ENCODE data around the gene CAMK2D.

Gene CAMK2D

GRCh38 chr4:113511944-113512343, 249.6 kb downstream of the CAMK2D start:
- Histone ChIP-seq H3K27me3 (ENCODE audit: low read depth, low read length) (no peaks in the 10 kb centered on the region), H3K36me3 (ENCODE audit: control insufficient read depth in 1 of 2, insufficient read depth in 2 of 2, low read length in 2 of 2) (peaks cover 17 to 29% of the 10 kb centered on the region in 2 donors), H3K4me1 (ENCODE audit: control insufficient read depth in 1 of 2, insufficient read depth in 2 of 2, low read length in 2 of 2) (no peaks in the 10 kb centered on the region), H3K27ac (ENCODE audit: low read length) (no peak overlapping the region), H3K4me3 (ENCODE audit: low read depth in 1 of 2, low read length in 2 of 2) (no peak overlapping the region), H3K9me3 (ENCODE audit: control insufficient read depth in 1 of 2, low read length in 2 of 2) (no peaks in the 10 kb centered on the region)

GRCh38 chr4:113509851-113510250, 251.7 kb downstream of the CAMK2D start:
- no peaks in the 10 kb centered on the region for H3K4me1 ChIP-seq (ENCODE audit: control insufficient read depth in 1 of 2, insufficient read depth in 2 of 2, low read length in 2 of 2)
- no peaks in the 10 kb centered on the region for H3K27me3 ChIP-seq (ENCODE audit: low read depth, low read length)
- H3K4me3 ChIP-seq (ENCODE audit: low read depth in 1 of 2, low read length in 2 of 2) = no peak overlapping the region
- no peak overlapping the region for H3K27ac ChIP-seq (ENCODE audit: low read length)
- peaks cover 17 to 29% of the 10 kb centered on the region in 2 donors for H3K36me3 ChIP-seq (ENCODE audit: control insufficient read depth in 1 of 2, insufficient read depth in 2 of 2, low read length in 2 of 2)
- no peaks in the 10 kb centered on the region for H3K9me3 ChIP-seq (ENCODE audit: control insufficient read depth in 1 of 2, low read length in 2 of 2)

GRCh38 chr4:113505044-113505443, 256.5 kb downstream of the CAMK2D start:
- peaks cover 4 to 23% of the 10 kb centered on the region in 2 donors for H3K36me3 ChIP-seq (ENCODE audit: control insufficient read depth in 1 of 2, insufficient read depth in 2 of 2, low read length in 2 of 2)
- H3K4me1 ChIP-seq (ENCODE audit: control insufficient read depth in 1 of 2, insufficient read depth in 2 of 2, low read length in 2 of 2) = no peaks in the 10 kb centered on the region
- no peaks in the 10 kb centered on the region for H3K9me3 ChIP-seq (ENCODE audit: control insufficient read depth in 1 of 2, low read length in 2 of 2)
- H3K4me3 ChIP-seq (ENCODE audit: low read depth in 1 of 2, low read length in 2 of 2) = no peak overlapping the region
- H3K27me3 ChIP-seq (ENCODE audit: low read depth, low read length) = no peaks in the 10 kb centered on the region
- H3K27ac ChIP-seq (ENCODE audit: low read length) = no peak overlapping the region

- Histone ChIP-seq H3K4me3 (ENCODE audit: low read depth in 1 of 2, low read length in 2 of 2) (no peak overlapping the region), H3K27ac (ENCODE audit: low read length) (no peak overlapping the region), H3K36me3 (ENCODE audit: control insufficient read depth in 1 of 2, insufficient read depth in 2 of 2, low read length in 2 of 2) (peaks cover 4 to 19% of the 10 kb centered on the region in 2 donors), H3K27me3 (ENCODE audit: low read depth, low read length) (no peaks in the 10 kb centered on the region), H3K9me3 (ENCODE audit: control insufficient read depth in 1 of 2, low read length in 2 of 2) (no peaks in the 10 kb centered on the region), H3K4me1 (ENCODE audit: control insufficient read depth in 1 of 2, insufficient read depth in 2 of 2, low read length in 2 of 2) (no peaks in the 10 kb centered on the region)
These were observed 257.1 kb downstream of the CAMK2D start for GRCh38 chr4:113504422-113504821.

- Histone ChIP-seq H3K27me3 (ENCODE audit: low read depth, low read length) (no peaks in the 10 kb centered on the region), H3K4me3 (ENCODE audit: low read depth in 1 of 2, low read length in 2 of 2) (no peak overlapping the region), H3K27ac (ENCODE audit: low read length) (no peak overlapping the region), H3K4me1 (ENCODE audit: control insufficient read depth in 1 of 2, insufficient read depth in 2 of 2, low read length in 2 of 2) (no peaks in the 10 kb centered on the region), H3K36me3 (ENCODE audit: control insufficient read depth in 1 of 2, insufficient read depth in 2 of 2, low read length in 2 of 2) (peaks cover 4 to 13% of the 10 kb centered on the region in 2 donors), H3K9me3 (ENCODE audit: control insufficient read depth in 1 of 2, low read length in 2 of 2) (no peaks in the 10 kb centered on the region)
These were observed 257.8 kb downstream of the CAMK2D start for GRCh38 chr4:113503691-113504090.

GRCh38 chr4:113502906-113503305, 258.6 kb downstream of the CAMK2D start:
- peaks cover 4 to 6% of the 10 kb centered on the region in 2 donors for H3K36me3 ChIP-seq (ENCODE audit: control insufficient read depth in 1 of 2, insufficient read depth in 2 of 2, low read length in 2 of 2)
- H3K27me3 ChIP-seq (ENCODE audit: low read depth, low read length) = no peaks in the 10 kb centered on the region
- H3K27ac ChIP-seq (ENCODE audit: low read length) = no peak overlapping the region
- H3K4me1 ChIP-seq (ENCODE audit: control insufficient read depth in 1 of 2, insufficient read depth in 2 of 2, low read length in 2 of 2) = no peaks in the 10 kb centered on the region
- no peaks in the 10 kb centered on the region for H3K9me3 ChIP-seq (ENCODE audit: control insufficient read depth in 1 of 2, low read length in 2 of 2)
- no peak overlapping the region for H3K4me3 ChIP-seq (ENCODE audit: low read depth in 1 of 2, low read length in 2 of 2)

- no peak overlapping the region for H3K27ac ChIP-seq (ENCODE audit: low read length)
- no peaks in the 10 kb centered on the region for H3K27me3 ChIP-seq (ENCODE audit: low read depth, low read length)
- peaks cover 0 to 2% of the 10 kb centered on the region in 2 donors for H3K4me1 ChIP-seq (ENCODE audit: control insufficient read depth in 1 of 2, insufficient read depth in 2 of 2, low read length in 2 of 2)
- H3K9me3 ChIP-seq (ENCODE audit: control insufficient read depth in 1 of 2, low read length in 2 of 2) = no peaks in the 10 kb centered on the region
- peaks cover 4 to 6% of the 10 kb centered on the region in 2 donors for H3K36me3 ChIP-seq (ENCODE audit: control insufficient read depth in 1 of 2, insufficient read depth in 2 of 2, low read length in 2 of 2)
- no peak overlapping the region for H3K4me3 ChIP-seq (ENCODE audit: low read depth in 1 of 2, low read length in 2 of 2)
These were observed 259.1 kb downstream of the CAMK2D start for GRCh38 chr4:113502476-113502875.

GRCh38 chr4:113500424-113500823, 261.1 kb downstream of the CAMK2D start:
- Histone ChIP-seq H3K27ac (ENCODE audit: low read length) (no peak overlapping the region), H3K4me1 (ENCODE audit: control insufficient read depth in 1 of 2, insufficient read depth in 2 of 2, low read length in 2 of 2) (peaks cover 0 to 5% of the 10 kb centered on the region in 2 donors), H3K9me3 (ENCODE audit: control insufficient read depth in 1 of 2, low read length in 2 of 2) (no peaks in the 10 kb centered on the region), H3K27me3 (ENCODE audit: low read depth, low read length) (no peaks in the 10 kb centered on the region), H3K36me3 (ENCODE audit: control insufficient read depth in 1 of 2, insufficient read depth in 2 of 2, low read length in 2 of 2) (peaks cover 11 to 13% of the 10 kb centered on the region in 2 donors), H3K4me3 (ENCODE audit: low read depth in 1 of 2, low read length in 2 of 2) (no peak overlapping the region)

GRCh38 chr4:113499696-113500095, 261.8 kb downstream of the CAMK2D start:
- Histone ChIP-seq H3K27me3 (ENCODE audit: low read depth, low read length) (no peaks in the 10 kb centered on the region), H3K4me1 (ENCODE audit: control insufficient read depth in 1 of 2, insufficient read depth in 2 of 2, low read length in 2 of 2) (peaks cover 0 to 5% of the 10 kb centered on the region in 2 donors), H3K36me3 (ENCODE audit: control insufficient read depth in 1 of 2, insufficient read depth in 2 of 2, low read length in 2 of 2) (peaks cover 11 to 13% of the 10 kb centered on the region in 2 donors), H3K9me3 (ENCODE audit: control insufficient read depth in 1 of 2, low read length in 2 of 2) (no peaks in the 10 kb centered on the region), H3K4me3 (ENCODE audit: low read depth in 1 of 2, low read length in 2 of 2) (no peak overlapping the region), H3K27ac (ENCODE audit: low read length) (no peak overlapping the region)

GRCh38 chr4:113499166-113499565, 262.4 kb downstream of the CAMK2D start:
- Histone ChIP-seq H3K36me3 (ENCODE audit: control insufficient read depth in 1 of 2, insufficient read depth in 2 of 2, low read length in 2 of 2) (peaks cover 11 to 13% of the 10 kb centered on the region in 2 donors), H3K27me3 (ENCODE audit: low read depth, low read length) (no peaks in the 10 kb centered on the region), H3K4me1 (ENCODE audit: control insufficient read depth in 1 of 2, insufficient read depth in 2 of 2, low read length in 2 of 2) (peaks cover 0 to 5% of the 10 kb centered on the region in 2 donors)

GRCh38 chr4:113497154-113497884, 264.2 kb downstream of the CAMK2D start:
- H3K27me3 ChIP-seq (ENCODE audit: low read depth, low read length) = no peaks in the 10 kb centered on the region
- peaks cover 7% of the 10 kb centered on the region in 2 donors for H3K36me3 ChIP-seq (ENCODE audit: control insufficient read depth in 1 of 2, insufficient read depth in 2 of 2, low read length in 2 of 2)
- no peak overlapping the region for H3K4me3 ChIP-seq (ENCODE audit: low read depth in 1 of 2, low read length in 2 of 2)
- H3K27ac ChIP-seq (ENCODE audit: low read length) = no peak overlapping the region
- H3K9me3 ChIP-seq (ENCODE audit: control insufficient read depth in 1 of 2, low read length in 2 of 2) = no peaks in the 10 kb centered on the region
- peaks cover 0 to 5% of the 10 kb centered on the region in 2 donors for H3K4me1 ChIP-seq (ENCODE audit: control insufficient read depth in 1 of 2, insufficient read depth in 2 of 2, low read length in 2 of 2)

More at GRCh38 chr4:113499166-113499565, 262.4 kb downstream of the CAMK2D start:
- Histone ChIP-seq H3K4me3 (ENCODE audit: low read depth in 1 of 2, low read length in 2 of 2) (no peak overlapping the region), H3K9me3 (ENCODE audit: control insufficient read depth in 1 of 2, low read length in 2 of 2) (no peaks in the 10 kb centered on the region), H3K27ac (ENCODE audit: low read length) (no peak overlapping the region)

- Histone ChIP-seq H3K27me3 (ENCODE audit: low read depth, low read length) (no peaks in the 10 kb centered on the region), H3K27ac (ENCODE audit: low read length) (no peak overlapping the region), H3K36me3 (ENCODE audit: control insufficient read depth in 1 of 2, insufficient read depth in 2 of 2, low read length in 2 of 2) (peaks cover 7% of the 10 kb centered on the region in 2 donors), H3K9me3 (ENCODE audit: control insufficient read depth in 1 of 2, low read length in 2 of 2) (no peaks in the 10 kb centered on the region), H3K4me3 (ENCODE audit: low read depth in 1 of 2, low read length in 2 of 2) (no peak overlapping the region), H3K4me1 (ENCODE audit: control insufficient read depth in 1 of 2, insufficient read depth in 2 of 2, low read length in 2 of 2) (peaks cover 0 to 5% of the 10 kb centered on the region in 2 donors)
These were observed 264.8 kb downstream of the CAMK2D start for GRCh38 chr4:113496698-113497097.
